Glutamatergic neuron (in vitro differentiated cells): ENCODE measurements around the gene CR1L. TPM values are rescaled to one million over a fixed set of nuclear protein-coding genes. Genes with fewer than 3 reads are reported as not detected.
"Not testable (repeated sequence)": the region's sequence is repeated elsewhere in the genome, so short reads cannot be mapped to it uniquely, and the experiment has no call there.

ENCODE experiments used
- DNase-seq: peaks from one replicate; pipeline ENCODE4 v3.0.0; 2022
- H3K27ac Mint-ChIP-seq: one replicate; pipeline ENCODE4 v1.8.0; 2020; ENCODE audit warnings: mild to moderate bottlenecking, mixed read lengths, inconsistent platforms; ENCODE audit not compliant: unreplicated experiment
- H3K27me3 Mint-ChIP-seq: one replicate; pipeline ENCODE4 v1.8.0; 2020; ENCODE audit warnings: mild to moderate bottlenecking, moderate library complexity, mixed read lengths, inconsistent platforms; ENCODE audit not compliant: unreplicated experiment
- H3K36me3 Mint-ChIP-seq: one replicate; pipeline ENCODE4 v1.8.0; 2020; ENCODE audit warnings: mild to moderate bottlenecking, mixed read lengths, inconsistent platforms; ENCODE audit not compliant: unreplicated experiment
- H3K4me1 Mint-ChIP-seq: one replicate; pipeline ENCODE4 v1.8.0; 2020; ENCODE audit warnings: mild to moderate bottlenecking, low read depth, mixed read lengths, inconsistent platforms; ENCODE audit not compliant: unreplicated experiment
- H3K4me3 Mint-ChIP-seq: one replicate; pipeline ENCODE4 v1.8.0; 2020; ENCODE audit warnings: mild to moderate bottlenecking, mixed read lengths, inconsistent platforms; ENCODE audit not compliant: unreplicated experiment
- H3K9me3 Mint-ChIP-seq: one replicate; pipeline ENCODE4 v1.8.0; 2020; ENCODE audit warnings: mild to moderate bottlenecking, moderate library complexity, mixed read lengths, inconsistent platforms; ENCODE audit not compliant: unreplicated experiment
- total RNA-seq: library from RNA; stranded (reverse); fragmentation: NEBNext Ultra II Directional; extraction: Animal tissue kit (Norgen Biotek cat#: 25700); gene quantifications from one replicate; pipeline ENCODE4 v1.2.1, GENCODE V29; 2021; ENCODE audit not compliant: unreplicated experiment
- TF ChIP-seq, protein P1 (sequence below): fragments of 200-600 bp; sonication (generic); IDR thresholded peaks from one replicate; pipeline ENCODE4 v1.5.0; 2021; ENCODE audit not compliant: partially characterized antibody, unreplicated experiment

Gene CR1L
- total RNA-seq, 1 donor from 2014 or later = not detected

DNA sequence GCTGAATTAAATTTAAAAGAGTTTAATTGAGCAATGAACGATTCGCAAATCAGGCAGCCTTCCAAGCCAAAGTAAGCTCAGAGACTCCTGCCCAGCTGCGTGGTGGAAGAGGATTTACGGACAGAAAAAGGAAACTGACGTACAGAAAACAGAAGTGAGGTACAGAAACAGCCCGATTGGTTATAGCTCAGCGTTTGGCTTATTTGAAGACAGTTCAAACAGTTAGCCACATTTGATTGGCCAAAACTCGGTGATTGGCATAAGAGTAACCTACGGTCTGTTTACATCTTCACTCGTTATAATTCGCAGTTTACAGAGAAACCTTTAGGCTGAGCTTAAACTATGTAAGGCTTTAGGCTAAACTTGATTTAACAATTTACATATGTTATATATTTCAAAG, 46.9 kb downstream of the CR1L start:
- Mint-ChIP-seq H3K36me3 (no peaks in the 10 kb centered on the region), H3K4me1 (no peaks in the 10 kb centered on the region), H3K4me3 (no peak overlapping the region), H3K27me3 (no peaks in the 10 kb centered on the region), H3K9me3 (no peaks in the 10 kb centered on the region), H3K27ac (no peak overlapping the region)
- TF ChIP-seq, protein P1, sequence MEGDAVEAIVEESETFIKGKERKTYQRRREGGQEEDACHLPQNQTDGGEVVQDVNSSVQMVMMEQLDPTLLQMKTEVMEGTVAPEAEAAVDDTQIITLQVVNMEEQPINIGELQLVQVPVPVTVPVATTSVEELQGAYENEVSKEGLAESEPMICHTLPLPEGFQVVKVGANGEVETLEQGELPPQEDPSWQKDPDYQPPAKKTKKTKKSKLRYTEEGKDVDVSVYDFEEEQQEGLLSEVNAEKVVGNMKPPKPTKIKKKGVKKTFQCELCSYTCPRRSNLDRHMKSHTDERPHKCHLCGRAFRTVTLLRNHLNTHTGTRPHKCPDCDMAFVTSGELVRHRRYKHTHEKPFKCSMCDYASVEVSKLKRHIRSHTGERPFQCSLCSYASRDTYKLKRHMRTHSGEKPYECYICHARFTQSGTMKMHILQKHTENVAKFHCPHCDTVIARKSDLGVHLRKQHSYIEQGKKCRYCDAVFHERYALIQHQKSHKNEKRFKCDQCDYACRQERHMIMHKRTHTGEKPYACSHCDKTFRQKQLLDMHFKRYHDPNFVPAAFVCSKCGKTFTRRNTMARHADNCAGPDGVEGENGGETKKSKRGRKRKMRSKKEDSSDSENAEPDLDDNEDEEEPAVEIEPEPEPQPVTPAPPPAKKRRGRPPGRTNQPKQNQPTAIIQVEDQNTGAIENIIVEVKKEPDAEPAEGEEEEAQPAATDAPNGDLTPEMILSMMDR = no peak
- DNase-seq = no peak

DNA sequence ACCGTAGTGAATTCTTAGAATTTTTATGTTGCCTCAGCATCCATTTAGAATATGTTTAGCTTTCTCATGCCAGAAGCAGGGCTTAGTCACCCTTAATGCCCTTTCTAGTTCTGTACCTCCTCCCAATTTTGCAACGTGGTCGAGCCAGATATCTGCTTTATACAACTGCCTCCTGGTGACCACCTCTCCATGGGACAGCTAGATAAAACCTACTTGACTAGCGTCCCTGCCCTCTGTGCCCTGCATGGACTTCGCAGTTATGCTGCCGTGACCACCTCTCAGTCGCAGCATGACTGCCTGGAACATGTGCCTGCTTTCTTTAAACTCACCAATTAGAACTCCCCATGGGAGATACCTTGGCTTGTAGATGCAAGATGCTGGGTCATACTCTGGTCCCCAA, 47.4 kb downstream of the CR1L start:
- not testable (repeated sequence) for H3K4me3 Mint-ChIP-seq, H3K27me3 Mint-ChIP-seq, H3K27ac Mint-ChIP-seq, DNase-seq, H3K36me3 Mint-ChIP-seq, H3K4me1 Mint-ChIP-seq, H3K9me3 Mint-ChIP-seq

DNA sequence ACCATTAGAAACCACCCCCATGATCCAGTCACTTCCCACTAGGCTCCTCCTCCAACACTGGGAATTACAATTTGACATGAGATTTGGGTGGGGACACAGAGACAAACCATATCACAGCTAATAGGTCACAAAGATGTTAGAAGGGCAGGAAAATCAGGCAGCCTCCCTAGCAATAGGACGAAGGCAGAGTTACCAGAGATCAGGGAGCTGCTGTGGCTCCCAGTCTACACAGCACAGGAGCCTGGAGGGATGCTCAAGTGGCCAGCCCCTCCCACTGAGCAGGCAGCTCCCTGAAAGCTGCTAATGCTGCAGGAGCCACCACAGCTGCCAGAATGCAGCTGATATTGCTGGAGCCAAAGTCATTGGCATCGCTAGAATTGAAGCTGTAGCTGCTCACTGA, 51.0 kb downstream of the CR1L start:
- H3K4me1 Mint-ChIP-seq = no peaks in the 10 kb centered on the region
- TF ChIP-seq, protein P1 = no peak
- DNase-seq = peak; percentile 24
- no peaks in the 10 kb centered on the region for H3K9me3 Mint-ChIP-seq
- H3K27me3 Mint-ChIP-seq = no peaks in the 10 kb centered on the region
- H3K36me3 Mint-ChIP-seq = no peaks in the 10 kb centered on the region
- no peak overlapping the region for H3K27ac Mint-ChIP-seq
- H3K4me3 Mint-ChIP-seq = no peak overlapping the region

DNA sequence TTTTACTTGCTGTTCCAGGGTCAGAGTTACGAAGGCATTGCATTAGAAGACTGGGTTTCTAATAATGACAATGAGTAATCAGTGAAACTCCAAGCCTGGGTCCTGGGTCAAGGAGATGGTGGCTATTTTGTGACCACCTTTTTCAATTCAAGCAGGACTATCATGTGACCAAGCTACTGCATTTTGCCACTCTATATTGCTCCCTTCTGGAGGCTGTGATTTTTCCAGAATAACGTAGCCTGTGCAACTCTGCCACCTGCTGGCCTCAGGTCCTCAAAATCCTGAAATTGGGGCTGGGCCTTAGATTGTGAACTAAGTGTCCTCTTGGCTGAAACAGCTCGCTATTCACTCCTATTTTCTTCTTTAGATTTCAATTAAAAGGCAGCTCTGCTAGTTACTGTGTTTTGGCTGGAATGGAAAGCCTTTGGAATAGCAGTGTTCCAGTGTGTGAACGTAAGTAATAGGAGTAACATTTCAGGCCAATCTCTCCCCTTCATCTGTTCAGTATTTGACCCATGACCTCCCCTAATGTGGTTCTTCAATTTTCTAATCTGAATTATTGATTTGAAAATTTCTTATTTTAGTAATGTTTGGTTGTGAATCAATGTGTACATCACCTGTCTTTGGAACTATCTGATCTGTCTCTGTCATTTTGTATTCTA, 54.0 kb downstream of the CR1L start:
- no peaks in the 10 kb centered on the region for H3K4me1 Mint-ChIP-seq
- DNase-seq = peak; percentile 74
- no peak overlapping the region for H3K4me3 Mint-ChIP-seq
- TF ChIP-seq, protein P1 = peak; percentile 74
- H3K9me3 Mint-ChIP-seq = no peaks in the 10 kb centered on the region
- H3K27me3 Mint-ChIP-seq = no peaks in the 10 kb centered on the region
- H3K27ac Mint-ChIP-seq = no peak overlapping the region
- no peaks in the 10 kb centered on the region for H3K36me3 Mint-ChIP-seq

DNA sequence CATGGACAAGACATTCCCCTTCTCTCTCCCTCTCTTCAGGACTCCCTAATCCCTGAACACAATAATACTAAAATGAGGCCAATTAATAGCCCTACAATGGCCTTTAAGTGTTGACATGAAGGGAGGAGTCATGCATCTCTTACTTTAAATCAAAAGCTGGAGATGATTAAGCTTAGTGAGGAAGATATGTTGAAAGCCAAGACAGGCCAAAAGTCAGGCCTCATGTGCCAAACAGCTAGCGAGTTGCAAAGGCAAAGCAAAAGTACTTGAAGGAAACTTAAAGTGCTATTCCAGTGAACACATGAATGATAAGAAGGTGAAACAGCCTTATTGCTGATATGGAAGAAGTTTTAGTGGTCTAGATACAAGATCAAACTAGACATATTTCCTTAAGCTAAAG, 57.4 kb downstream of the CR1L start:
- TF ChIP-seq, protein P1 = no peak
- Mint-ChIP-seq H3K36me3 (no peaks in the 10 kb centered on the region), H3K27ac (no peak overlapping the region), H3K27me3 (no peaks in the 10 kb centered on the region), H3K4me1 (no peaks in the 10 kb centered on the region), H3K4me3 (no peak overlapping the region), H3K9me3 (no peaks in the 10 kb centered on the region)
- DNase-seq = no peak
